GM15510 (cell line): ENCODE measurements around the gene TROAP.

Experiments used
- POLR2A ChIP-seq: IDR thresholded peaks from 3 replicates; pipeline ENCODE4 v1.6.1; 2011; ENCODE audit warnings: borderline replicate concordance; ENCODE audit not compliant: insufficient read length; ENCODE audit errors: extremely low read depth

The TROAP gene

DNA sequence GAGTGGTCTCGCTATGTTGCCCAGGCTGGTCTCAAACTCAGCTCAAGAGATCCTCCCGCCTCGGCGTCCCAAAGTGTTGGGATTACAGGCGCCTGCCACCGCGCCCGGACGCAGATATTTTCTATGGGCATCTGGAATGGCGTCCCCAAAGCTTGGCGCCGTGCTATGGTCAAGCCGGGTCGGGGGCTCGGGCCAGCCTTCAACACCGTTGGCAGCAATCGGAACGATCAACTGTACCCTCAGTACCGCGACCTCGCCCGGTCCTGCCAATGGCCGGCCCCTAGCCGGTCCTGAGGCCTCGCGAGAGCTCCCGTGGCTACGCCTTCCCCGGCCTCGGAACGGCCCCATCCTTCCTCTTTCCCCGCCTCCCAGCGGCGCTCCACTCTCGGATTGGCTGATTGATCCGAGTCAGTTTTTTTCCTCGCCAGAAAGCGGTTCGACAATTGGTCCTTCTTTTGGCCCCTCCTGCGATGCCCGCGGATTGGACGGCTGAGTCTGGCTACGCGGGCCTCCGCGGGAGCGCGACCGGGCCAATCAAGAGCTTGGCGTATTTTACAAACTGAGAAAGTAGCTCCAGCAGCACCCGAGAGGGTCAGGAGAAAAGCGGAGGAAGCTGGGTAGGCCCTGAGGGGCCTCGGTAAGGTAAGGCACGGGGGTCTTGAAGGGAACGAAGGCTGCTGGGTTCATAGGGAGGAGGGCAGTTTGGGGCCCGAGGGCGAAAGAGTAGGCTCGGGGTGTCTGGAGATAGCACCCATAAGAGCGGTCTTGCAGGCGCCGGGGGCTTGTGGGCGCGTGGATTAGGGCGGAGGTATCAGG, at the start of gene TROAP:
TSS of gene TROAP (plus strand) at position 548 of the 816 bp plus-strand sequence. CDS start 354 bp downstream, outside the sequence.
- peak; percentile 86 for TF ChIP-seq POLR2A

- no peak for TF ChIP-seq POLR2A
These were observed 49.2 kb upstream of the TROAP start for GRCh38 chr12:49273726-49274395.

GRCh38 chr12:49274396-49275069, 48.5 kb upstream of the TROAP start:
- no peak for TF ChIP-seq POLR2A

- TF ChIP-seq POLR2A = no peak
These were observed 46.5 kb upstream of the TROAP start for GRCh38 chr12:49276304-49277290.

DNA sequence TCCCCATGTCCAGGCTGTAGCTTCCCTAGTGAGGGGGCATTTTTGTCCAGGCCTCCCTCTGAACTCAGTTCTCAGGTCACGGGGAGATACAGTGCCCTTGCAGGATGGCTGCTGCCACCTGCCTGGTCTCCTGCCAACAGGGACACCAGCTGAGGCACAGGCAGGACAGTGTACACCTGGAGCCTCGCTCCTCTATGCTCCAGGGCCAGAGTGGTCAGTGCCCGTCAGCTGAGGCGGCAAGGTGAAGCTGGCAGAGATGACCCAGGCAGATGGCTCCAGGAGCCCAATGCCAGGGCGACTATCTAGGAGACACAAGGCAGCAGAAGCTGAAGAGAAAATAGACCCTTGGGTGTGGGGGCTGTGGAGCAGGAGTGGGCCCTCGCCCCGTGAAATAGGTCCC, 45.6 kb upstream of the TROAP start:
- TF ChIP-seq POLR2A = no peak

GRCh38 chr12:49279706-49280159, 43.3 kb upstream of the TROAP start:
- TF ChIP-seq POLR2A = no peak

- TF ChIP-seq POLR2A = no peak
These were observed 40.8 kb upstream of the TROAP start for GRCh38 chr12:49282302-49282701.

DNA sequence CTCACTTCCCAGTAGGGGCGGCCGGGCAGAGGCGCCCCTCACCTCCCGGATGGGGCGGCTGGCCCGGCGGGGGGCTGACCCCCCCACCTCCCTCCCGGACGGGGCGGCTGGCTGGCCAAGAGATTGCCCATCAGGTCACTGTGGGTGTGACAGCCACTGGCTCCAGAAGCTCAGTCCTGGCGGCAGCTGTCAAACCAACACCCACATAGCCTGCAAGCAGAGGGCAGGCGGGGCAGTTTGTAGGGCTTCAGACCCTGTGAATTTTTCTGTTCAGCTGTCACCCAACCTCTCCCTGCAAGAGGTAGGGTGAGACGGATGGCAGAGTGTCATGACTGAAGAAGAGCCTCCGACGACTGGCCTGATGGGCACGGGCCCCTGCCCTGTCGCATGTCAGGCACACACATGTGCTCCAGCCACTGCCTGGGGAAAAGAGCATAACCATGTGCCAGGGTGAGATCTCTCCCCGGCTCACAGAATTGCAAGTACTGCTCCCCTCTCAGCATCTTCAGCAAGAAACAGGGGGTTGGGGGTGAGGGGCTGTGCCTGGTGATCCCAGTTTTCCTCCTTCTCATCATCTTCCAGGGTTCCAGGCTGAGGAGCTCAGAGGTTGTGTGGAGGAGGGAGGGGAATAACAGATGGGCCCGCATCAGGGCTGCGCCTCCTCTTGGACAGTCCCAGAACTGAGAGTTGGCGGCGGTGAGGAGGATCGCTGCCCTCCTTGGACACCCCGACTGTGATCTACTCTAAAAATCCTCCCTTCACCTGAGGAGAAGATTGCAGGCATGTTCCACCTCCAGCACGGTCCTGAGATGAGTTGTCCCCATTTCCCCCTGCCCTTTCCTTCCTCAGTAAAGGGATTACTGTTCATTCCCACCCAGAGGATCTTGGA, 39.3 kb upstream of the TROAP start:
- TF ChIP-seq POLR2A = no peak

DNA sequence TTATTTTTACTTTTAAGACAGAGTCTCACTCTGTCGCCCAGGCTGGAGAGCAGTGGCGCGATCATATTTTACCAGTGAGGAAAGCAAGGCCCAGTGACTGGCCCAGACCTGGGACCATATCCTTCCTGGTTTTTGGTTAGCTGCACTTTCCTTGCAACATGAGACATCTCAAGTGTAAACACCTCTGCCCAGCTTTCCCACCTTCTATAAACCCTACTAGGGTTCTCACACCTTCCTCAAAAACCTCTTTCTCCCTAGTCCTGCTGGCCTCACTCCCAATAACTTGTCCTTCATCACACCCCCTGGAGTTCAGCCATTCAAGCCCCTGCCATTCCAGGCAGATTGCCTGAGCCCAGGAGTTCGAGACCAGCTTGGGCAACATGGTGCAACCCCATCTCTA, 38.4 kb upstream of the TROAP start:
- no peak for TF ChIP-seq POLR2A

DNA sequence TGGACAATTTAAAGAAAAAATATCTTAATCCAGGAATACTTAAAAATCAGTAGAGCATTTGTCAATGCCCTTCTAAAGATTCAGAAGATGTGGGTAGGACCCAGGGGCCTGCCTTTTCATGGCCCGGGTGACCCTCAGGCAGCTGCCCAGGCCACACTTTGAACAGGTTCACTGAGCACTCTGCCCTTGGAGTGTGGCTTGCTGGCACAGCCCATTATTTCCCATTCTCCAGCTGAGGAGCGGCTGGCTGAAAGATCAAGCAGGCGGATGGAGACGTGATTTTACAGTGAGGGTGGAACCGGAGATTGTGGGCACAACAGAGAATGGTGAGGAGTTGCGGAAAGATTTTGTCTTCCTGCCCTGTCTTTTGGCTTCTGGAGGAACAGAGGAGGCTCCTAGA, 35.2 kb upstream of the TROAP start:
- no peak for TF ChIP-seq POLR2A

DNA sequence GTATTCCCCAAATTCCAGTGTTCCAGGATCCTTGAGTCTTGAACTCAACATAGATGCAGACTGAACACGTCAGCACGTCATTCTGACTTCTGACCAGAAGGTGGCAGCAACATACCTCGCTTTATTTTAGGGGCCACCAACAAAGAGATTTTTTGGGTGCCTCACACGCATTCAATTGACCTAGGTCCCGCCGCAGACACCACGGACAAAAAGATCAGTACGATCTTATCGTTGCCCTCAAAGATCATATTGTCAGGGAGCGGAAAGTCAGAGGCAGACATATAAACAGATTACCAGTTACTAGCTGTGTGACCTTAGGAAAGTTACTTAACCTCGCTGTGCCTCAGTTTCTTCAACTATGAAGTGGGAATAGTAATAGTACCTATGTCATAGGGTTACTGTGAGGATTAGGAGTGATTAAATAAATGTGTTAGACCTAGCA, 34.6 kb upstream of the TROAP start:
- no peak for TF ChIP-seq POLR2A

GRCh38 chr12:49288922-49289555, 34.0 kb upstream of the TROAP start:
- no peak for TF ChIP-seq POLR2A

- no peak for TF ChIP-seq POLR2A
These were observed 30.4 kb upstream of the TROAP start for GRCh38 chr12:49292729-49293055.
